GM19438 (cell line): ENCODE data around the gene ZNF738.
"Not testable (repeated sequence)": the region's sequence is repeated elsewhere in the genome, so short reads cannot be mapped to it uniquely, and the experiment has no call there.

Experiments
- ATAC-seq: cut with Tn5 transposase; IDR thresholded peaks from one replicate; pipeline ENCODE4 v1.9.1; 2021; ENCODE audit warnings: low read depth; ENCODE audit not compliant: unreplicated experiment

The ZNF738 gene

GRCh38 chr19:21358768-21359451, at the start of gene ZNF738:
Gene ZNF738 (plus strand): TSS chr19:21359000. CDS start chr19:21359141, 141 bp downstream.
- peak; percentile 92 for ATAC-seq

DNA sequence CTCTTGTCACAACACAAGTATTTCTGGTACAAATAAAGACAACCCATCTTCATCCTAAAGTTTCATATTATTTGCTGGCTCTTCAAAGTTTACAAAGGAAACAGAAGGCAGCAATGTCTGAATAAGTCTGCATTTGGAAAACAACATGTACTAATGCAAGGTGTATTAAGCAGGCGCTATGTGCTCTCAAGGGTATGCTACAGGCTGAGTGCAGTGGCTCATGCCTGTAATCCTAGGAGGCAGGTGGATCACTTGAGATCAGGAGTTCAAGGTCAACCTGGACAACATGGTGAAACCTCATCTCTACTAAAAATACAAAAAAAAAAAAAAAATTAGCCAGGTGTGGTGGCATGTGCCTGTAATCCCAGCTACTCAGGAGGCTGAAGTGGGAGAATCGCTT, 46.0 kb upstream of the ZNF738 start:
- not testable (repeated sequence) for ATAC-seq

GRCh38 chr19:21314676-21315075, 44.1 kb upstream of the ZNF738 start:
- ATAC-seq: no peak

DNA sequence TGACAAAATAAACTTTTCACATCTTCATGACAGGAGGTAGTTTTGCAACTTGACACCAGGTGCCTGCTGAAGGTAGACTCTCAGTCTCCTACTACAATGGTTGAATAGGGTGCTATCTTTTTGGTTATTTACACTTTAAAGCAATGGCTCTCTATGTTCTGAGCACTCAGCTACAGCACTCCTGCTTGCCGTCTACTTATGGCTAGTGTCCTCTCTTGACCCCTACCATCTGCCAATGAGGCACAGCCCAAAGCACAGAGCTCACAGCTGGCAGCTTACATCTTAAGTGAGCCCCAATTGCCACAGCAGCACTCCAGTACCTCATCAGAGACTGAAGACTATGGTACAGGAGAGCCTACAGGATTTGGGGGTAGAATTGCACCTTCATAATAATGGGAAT, 41.0 kb upstream of the ZNF738 start:
- ATAC-seq: no peak

- no peak for ATAC-seq
These were observed 37.7 kb upstream of the ZNF738 start for GRCh38 chr19:21321134-21321533.

DNA sequence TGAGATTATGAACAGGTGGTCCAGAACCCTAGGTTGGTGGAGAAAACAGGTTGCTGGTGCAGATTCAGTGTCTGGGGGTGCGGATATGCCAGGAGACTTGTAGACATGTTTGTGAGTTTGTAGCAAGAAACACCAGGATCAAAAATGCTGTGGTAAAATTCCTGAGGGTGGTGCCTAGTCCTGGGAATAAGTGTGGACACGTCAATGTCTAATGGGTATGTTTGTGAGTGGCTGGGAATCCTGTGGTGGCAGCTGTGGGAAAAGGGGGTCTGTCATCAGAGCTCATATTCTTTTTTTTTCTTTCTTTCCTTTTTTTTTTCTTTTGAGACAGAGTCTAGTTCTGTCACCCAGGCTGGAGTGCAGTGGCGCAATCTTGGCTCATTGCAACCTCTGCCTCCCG, 36.8 kb upstream of the ZNF738 start:
- ATAC-seq: no peak

GRCh38 chr19:21322528-21322927, 36.3 kb upstream of the ZNF738 start:
- no peak for ATAC-seq

DNA sequence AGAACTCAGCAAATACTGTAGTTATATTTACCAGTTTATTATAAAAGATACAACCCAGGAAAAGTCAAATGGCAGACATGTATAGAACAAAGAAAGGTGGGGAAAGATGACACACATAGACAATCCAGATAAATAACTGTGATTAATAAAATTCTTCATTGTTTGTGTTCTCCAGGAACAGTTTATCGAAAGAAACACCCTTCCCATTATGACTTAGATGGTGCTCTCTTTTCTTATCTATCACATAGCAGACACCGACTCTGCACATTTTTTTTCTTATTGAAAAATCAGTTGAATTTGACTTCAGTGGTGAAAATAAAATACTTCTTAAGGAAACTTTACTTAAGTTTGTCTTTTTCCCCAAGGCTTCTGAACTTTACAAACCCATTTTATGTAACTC, 35.8 kb upstream of the ZNF738 start:
- no peak for ATAC-seq

GRCh38 chr19:21326169-21326568, 32.6 kb upstream of the ZNF738 start:
- no peak for ATAC-seq

DNA sequence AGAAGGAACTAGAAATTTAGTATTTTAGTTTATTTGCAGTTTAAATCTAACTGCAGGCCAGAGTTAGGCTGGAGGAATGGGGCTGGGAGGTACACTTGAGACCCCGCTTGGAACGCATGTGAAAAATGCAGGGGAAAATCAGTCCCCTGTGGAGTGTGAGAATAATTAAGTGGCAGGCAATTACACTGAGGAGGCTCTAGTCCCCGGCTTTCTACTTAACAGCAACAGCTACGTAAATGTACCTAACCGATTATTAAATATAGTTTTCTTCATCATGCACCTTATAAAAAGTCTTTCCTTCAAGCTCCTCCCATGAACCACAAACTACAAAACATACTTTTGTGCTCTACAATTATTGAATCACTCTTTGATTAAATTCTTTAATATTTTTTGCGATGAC, 30.4 kb upstream of the ZNF738 start:
- ATAC-seq: no peak

- peak; percentile 99 for ATAC-seq
These were observed 29.8 kb upstream of the ZNF738 start, which contains the start of gene ZNF708 for GRCh38 chr19:21328885-21329605. Gene ZNF708 (minus strand): TSS chr19:21329410. CDS start chr19:21329212, 198 bp downstream.

- no peak for ATAC-seq
These were observed 23.1 kb upstream of the ZNF738 start for GRCh38 chr19:21335721-21336120.

GRCh38 chr19:21344841-21345240, 14.0 kb upstream of the ZNF738 start:
- not testable (repeated sequence) for ATAC-seq

GRCh38 chr19:21352830-21353229, 6.0 kb upstream of the ZNF738 start:
- ATAC-seq: no peak

DNA sequence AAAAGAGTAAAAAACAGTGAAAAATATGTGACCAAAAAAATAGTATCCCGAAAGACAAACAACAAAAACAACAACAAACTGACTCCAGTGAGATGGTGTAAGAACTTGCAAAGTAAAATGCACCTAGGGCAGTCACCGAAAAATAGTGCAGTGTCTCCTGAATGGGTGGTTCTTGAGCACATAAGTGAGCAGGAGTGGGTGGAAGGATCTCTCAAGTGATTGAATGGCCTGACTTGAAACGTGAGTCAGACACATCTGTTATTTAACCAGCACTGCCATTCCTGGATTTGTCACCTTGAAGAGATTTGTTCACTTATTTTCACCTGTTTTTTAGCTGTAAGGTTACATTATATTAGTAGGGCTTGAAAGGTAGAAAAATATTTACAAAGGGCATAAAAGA, 3.5 kb downstream of the ZNF738 start:
- ATAC-seq: no peak

- no peak for ATAC-seq
These were observed 25.3 kb downstream of the ZNF738 start for GRCh38 chr19:21383980-21384582.

DNA sequence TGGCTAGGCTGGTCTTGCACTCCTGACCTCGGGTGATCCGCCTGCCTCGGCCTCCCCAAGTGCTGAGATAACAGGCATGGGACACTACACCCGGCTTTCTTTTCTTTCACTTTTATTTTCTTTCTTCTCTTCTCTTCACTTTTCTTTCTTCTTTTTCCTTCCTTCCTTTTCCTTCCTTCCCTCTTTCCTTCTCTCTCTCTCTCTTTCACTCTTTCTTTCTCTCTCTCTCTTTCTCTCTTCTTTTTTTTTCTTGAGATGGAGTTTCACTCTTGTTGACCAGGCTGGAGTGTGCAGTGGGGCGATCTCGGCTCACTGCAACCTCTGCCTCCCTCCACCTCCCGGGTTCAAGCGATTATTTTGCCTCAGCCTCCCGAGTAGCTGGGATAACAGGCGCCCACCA, 37.3 kb downstream of the ZNF738 start:
- ATAC-seq: no peak

DNA sequence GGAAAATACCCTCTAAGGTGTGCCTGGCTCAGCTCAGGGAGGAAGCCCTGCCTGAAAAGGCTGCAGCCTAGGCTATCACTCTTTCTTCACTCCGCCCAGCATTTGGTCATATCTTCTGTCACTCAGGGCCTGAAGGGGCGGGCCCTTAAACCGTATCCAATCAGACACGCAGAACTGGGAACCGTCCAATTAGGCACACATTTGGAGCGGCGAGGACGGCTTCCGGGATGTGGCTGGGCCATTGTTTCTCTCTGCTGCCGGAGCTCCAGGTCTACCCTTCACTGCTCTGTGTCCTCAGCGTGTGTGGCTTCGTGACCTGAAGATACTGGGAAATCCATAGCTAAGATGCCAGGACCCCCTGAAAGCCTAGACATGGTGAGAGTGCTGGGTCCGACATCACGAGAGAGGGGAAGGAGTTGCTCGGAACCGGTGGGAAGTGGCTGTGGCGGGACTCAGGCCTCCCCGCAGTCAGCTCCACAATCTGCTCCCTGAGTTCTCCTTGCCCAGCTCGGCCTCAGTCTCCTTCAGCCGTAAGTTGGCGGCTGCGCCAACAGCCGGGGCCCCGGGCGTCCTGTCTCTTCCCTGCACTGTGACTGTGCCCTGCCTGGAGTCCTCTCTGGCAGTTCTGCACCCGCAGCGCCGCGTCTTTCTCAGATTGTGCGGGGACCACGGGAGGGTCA, 38.2 kb downstream of the ZNF738 start, which contains the start of gene ZNF493:
Gene ZNF493, plus strand, starts transcription at position 241 of the 680 bp plus-strand sequence. Its CDS starts 105 bp downstream, at position 346.
- peak; percentile 100 for ATAC-seq

- no peak for ATAC-seq
These were observed 40.1 kb downstream of the ZNF738 start for GRCh38 chr19:21398851-21399250.

DNA sequence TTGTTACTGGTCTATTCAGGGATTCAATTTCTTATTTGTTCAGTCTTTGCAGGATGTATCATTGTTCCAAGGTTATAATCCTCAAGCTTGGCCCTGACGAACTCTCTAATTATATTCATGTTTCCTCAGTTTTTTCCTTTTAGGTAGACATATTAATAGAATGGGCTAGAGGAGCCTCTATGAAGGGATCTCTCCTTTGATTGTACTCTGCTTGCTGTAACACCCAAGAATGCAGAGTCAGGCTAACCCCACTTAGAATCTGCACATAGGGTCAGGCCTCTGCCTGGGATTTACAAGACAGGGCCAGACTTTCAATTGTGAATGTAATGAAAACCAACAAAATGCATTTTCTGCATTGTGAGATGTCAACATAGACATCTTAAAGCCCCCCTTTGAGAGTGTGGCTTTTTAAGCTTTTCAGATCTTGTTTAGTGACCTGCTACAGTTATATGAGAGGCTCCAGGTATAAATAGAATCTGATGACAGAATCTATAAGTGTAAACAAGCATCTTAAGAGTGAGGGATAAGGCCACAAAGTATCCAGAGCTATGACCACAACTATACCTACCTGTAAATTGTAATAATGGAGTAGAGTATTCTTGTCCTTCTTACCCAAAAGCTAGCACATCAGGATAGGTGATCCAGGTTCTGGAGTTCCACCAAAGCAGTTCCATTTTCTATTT, 43.6 kb downstream of the ZNF738 start:
- no peak for ATAC-seq
